ENCODE data around the gene PXMP4. TPM values are rescaled to one million over a fixed set of nuclear protein-coding genes. Genes with fewer than 3 reads are reported as not detected.

The PXMP4 gene
- total RNA-seq, 1 donor from 2014 or later = 9.4 TPM

DNA sequence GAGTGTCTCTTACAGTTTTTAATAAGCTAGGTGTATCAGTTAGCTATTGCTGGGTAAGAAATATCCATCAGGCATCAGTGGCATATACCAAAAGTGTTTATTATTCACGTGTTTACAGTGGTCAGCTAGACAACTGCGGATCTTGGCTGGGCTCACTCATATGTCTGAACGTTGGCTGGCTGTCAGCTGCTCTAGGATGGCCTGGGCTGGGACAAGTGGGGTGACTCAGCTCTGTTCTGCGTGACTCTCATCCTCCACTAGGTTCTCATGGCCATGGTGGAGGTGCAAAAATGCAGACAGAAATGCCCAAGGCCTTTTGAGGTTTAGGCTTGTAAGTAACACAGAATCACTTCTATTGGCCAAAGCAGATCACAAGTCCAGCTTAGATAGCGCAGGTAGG is 33.7 kb upstream of the PXMP4 start:
- no peak overlapping the region for H3K27ac Mint-ChIP-seq (ENCODE audit: unreplicated experiment)

DNA sequence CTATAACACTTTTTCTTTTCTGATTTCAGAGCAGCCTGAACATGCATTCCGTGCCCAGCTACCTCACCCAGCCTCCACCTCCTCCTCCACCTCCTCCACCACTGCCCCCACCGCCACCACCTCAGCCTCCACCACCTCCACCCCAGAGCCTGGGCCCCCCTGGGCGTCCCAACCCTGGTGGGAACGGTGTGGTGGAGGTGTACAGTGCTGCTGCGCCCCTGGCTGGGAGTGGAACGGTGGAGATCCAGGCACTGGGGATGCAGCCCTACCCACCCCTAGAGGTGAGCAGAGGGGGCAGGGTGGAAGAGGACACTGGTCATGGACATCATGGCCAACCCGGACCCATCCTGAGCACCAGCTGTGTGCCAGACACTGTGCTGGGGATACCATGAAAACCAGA is 33.0 kb upstream of the PXMP4 start:
- peaks cover 7% of the 10 kb centered on the region for H3K36me3 Mint-ChIP-seq (ENCODE audit: unreplicated experiment)
- H3K4me3 Mint-ChIP-seq (ENCODE audit: unreplicated experiment) = no peak overlapping the region
- TF ChIP-seq, protein P1, sequence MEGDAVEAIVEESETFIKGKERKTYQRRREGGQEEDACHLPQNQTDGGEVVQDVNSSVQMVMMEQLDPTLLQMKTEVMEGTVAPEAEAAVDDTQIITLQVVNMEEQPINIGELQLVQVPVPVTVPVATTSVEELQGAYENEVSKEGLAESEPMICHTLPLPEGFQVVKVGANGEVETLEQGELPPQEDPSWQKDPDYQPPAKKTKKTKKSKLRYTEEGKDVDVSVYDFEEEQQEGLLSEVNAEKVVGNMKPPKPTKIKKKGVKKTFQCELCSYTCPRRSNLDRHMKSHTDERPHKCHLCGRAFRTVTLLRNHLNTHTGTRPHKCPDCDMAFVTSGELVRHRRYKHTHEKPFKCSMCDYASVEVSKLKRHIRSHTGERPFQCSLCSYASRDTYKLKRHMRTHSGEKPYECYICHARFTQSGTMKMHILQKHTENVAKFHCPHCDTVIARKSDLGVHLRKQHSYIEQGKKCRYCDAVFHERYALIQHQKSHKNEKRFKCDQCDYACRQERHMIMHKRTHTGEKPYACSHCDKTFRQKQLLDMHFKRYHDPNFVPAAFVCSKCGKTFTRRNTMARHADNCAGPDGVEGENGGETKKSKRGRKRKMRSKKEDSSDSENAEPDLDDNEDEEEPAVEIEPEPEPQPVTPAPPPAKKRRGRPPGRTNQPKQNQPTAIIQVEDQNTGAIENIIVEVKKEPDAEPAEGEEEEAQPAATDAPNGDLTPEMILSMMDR (IDR thresholded peaks at IDR 0.05; ENCODE audit: partially characterized antibody, unreplicated experiment) = no peak
- DNase-seq = no peak
- H3K9me3 Mint-ChIP-seq (ENCODE audit: unreplicated experiment) = peaks cover 7% of the 10 kb centered on the region
- H3K27ac Mint-ChIP-seq (ENCODE audit: unreplicated experiment) = no peak overlapping the region
- no peaks in the 10 kb centered on the region for H3K4me1 Mint-ChIP-seq (ENCODE audit: low read depth, unreplicated experiment)
- no peaks in the 10 kb centered on the region for H3K27me3 Mint-ChIP-seq (ENCODE audit: unreplicated experiment)

More for the DNA sequence above, 33.7 kb upstream of the PXMP4 start:
- H3K36me3 Mint-ChIP-seq (ENCODE audit: unreplicated experiment) = peaks cover 7% of the 10 kb centered on the region
- TF ChIP-seq, protein P1 (IDR thresholded peaks at IDR 0.05; ENCODE audit: partially characterized antibody, unreplicated experiment) = no peak
- no peak for DNase-seq
- peaks cover 11% of the 10 kb centered on the region for H3K9me3 Mint-ChIP-seq (ENCODE audit: unreplicated experiment)
- no peaks in the 10 kb centered on the region for H3K27me3 Mint-ChIP-seq (ENCODE audit: unreplicated experiment)
- no peak overlapping the region for H3K4me3 Mint-ChIP-seq (ENCODE audit: unreplicated experiment)
- H3K4me1 Mint-ChIP-seq (ENCODE audit: low read depth, unreplicated experiment) = no peaks in the 10 kb centered on the region

DNA sequence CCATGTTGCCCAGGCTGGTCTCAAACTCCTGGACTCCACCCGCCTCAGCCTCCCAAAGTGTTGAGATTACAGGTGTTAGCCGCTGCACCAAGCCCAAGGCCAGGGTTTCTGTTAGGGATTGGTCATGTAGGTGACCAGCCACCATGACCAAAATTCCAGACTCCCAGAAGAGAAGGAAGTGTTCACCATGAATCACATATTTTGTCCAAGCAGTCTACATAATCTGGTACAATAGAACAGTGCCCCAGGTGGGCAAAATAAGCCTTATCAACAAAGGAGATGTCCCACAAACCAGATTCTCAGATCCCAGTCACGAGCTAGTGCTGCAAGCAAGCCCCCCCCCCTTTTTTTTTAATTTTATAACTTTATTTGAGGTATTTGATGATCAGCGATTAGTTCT is 31.7 kb upstream of the PXMP4 start:
- Mint-ChIP-seq H3K4me1 (ENCODE audit: low read depth, unreplicated experiment) (no peaks in the 10 kb centered on the region), H3K27ac (ENCODE audit: unreplicated experiment) (no peak overlapping the region), H3K36me3 (ENCODE audit: unreplicated experiment) (no peaks in the 10 kb centered on the region), H3K9me3 (ENCODE audit: unreplicated experiment) (peaks cover 3% of the 10 kb centered on the region), H3K4me3 (ENCODE audit: unreplicated experiment) (no peak overlapping the region), H3K27me3 (ENCODE audit: unreplicated experiment) (no peaks in the 10 kb centered on the region)
- DNase-seq = no peak
- TF ChIP-seq, protein P1 (IDR thresholded peaks at IDR 0.05; ENCODE audit: partially characterized antibody, unreplicated experiment) = no peak

DNA sequence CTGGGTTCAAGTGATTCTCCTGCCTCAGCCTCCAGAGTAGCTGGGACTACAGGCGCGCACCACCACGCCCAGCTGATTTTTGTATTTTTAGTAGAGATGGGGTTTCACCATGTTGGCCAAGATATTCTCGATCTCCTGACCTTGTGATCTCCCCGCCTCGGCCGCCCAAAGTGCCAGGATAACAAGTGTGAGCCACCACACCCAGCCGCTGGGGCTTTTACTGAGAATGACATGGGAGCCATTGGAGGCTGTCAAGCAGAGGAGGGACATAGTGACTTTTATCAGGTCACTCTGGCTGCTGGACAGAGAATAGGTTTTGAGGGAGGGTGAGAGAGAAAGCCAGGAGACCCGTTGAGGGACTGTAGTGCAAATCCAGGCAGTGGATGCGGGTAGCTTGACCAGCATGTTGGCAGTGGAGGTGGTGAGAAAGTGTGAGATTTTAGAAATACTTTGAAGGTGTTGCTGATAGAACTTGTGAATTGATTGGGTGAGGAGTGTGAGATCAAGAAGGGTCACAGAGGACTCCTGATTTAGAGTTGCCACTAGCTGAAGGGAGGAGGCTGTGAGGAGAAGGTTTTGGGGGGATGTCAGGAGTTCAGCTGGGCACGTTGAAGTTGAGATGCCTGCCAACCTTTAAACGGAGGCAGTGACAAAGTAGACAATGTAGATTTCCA is 26.4 kb upstream of the PXMP4 start:
- H3K4me1 Mint-ChIP-seq (ENCODE audit: low read depth, unreplicated experiment) = no peaks in the 10 kb centered on the region

More for the DNA sequence above, 26.4 kb upstream of the PXMP4 start:
- H3K4me3 Mint-ChIP-seq (ENCODE audit: unreplicated experiment) = no peak overlapping the region
- H3K27ac Mint-ChIP-seq (ENCODE audit: unreplicated experiment) = no peak overlapping the region
- DNase-seq = no peak
- H3K27me3 Mint-ChIP-seq (ENCODE audit: unreplicated experiment) = peaks cover 2% of the 10 kb centered on the region
- TF ChIP-seq, protein P1 (IDR thresholded peaks at IDR 0.05; ENCODE audit: partially characterized antibody, unreplicated experiment) = no peak
- peaks cover 1% of the 10 kb centered on the region for H3K9me3 Mint-ChIP-seq (ENCODE audit: unreplicated experiment)
- H3K36me3 Mint-ChIP-seq (ENCODE audit: unreplicated experiment) = peaks cover 7% of the 10 kb centered on the region
